Panc1 (cell line): ENCODE data around the gene SOX18. TPM values are rescaled to one million over a fixed set of nuclear protein-coding genes. Genes with fewer than 3 reads are reported as not detected.

Experiments used
- ATAC-seq: fragments of 200-7000 bp; cut with Tn5 transposase; 2 replicates; pipeline ENCODE4 v1.9.1; 2020; ENCODE audit warnings: mild to moderate bottlenecking, moderate library complexity
- BruUV-seq: library from RNA; stranded (reverse); fragments of 400-500 nt; replicated peaks from 2 replicates; lab custom pipeline; 2021; lab: Mats Ljungman, UMichigan
- CTCF ChIA-PET: fragments of 300-600 bp; sonication (Branson Sonifier 250); formaldehyde crosslinking; loops from one replicate; lab custom pipeline; 2022; ENCODE audit warnings: antibody characterized with exemption; lab: Charles Lee
- POLR2A ChIA-PET: fragments of 300-600 bp; sonication (Branson Sonifier 250); formaldehyde crosslinking; loops from one replicate; lab custom pipeline; 2022; ENCODE audit warnings: antibody characterized with exemption; lab: Charles Lee
- DNase-seq: peaks from one replicate; pipeline ENCODE4 v3.0.0-alpha.2; 2010; ENCODE audit warnings: low read depth, low spot score
- H3K27ac ChIP-seq: 2 replicates; pipeline ENCODE4 v1.5.1; 2011; ENCODE audit warnings: mild to moderate bottlenecking, low read length, inconsistent platforms
- H3K27me3 ChIP-seq: fragments of 200-500 bp; sonication (Bioruptor generic); 2 replicates; pipeline ENCODE4 v1.6.0; 2014; ENCODE audit warnings: low read length, inconsistent platforms; ENCODE audit not compliant: control insufficient read depth, insufficient read depth
- H3K36me3 ChIP-seq: fragments of 200-500 bp; sonication (Bioruptor generic); 2 replicates; pipeline ENCODE4 v1.5.1; 2014; ENCODE audit warnings: inconsistent platforms, mild to moderate bottlenecking, low read length, moderate library complexity; ENCODE audit not compliant: control insufficient read depth, insufficient read depth
- H3K4me1 ChIP-seq: 2 replicates; pipeline ENCODE4 v1.5.1; 2011; ENCODE audit warnings: inconsistent platforms, mild to moderate bottlenecking, low read length, moderate library complexity; ENCODE audit not compliant: control insufficient read depth, insufficient read depth
- H3K4me3 ChIP-seq, 2 experiments: 2 replicates each; pipeline ENCODE4 v1.5.1; 2011 to 2012; ENCODE audit warnings: low read depth in 2 of 2, low read length in 2 of 2, mild to moderate bottlenecking in 2 of 2, inconsistent platforms in 1 of 2, moderate library complexity in 1 of 2
- H3K9me3 ChIP-seq: fragments of 200-500 bp; sonication (Bioruptor generic); 2 replicates; pipeline ENCODE4 v1.5.1; 2014; ENCODE audit warnings: low read depth, mild to moderate bottlenecking, inconsistent platforms, low read length, moderate library complexity; ENCODE audit not compliant: control insufficient read depth, insufficient read depth
- CTCF ChIP-seq: fragments of 450-650 bp; IDR thresholded peaks from 2 replicates; pipeline ENCODE4 v1.5.1; 2017; ENCODE audit warnings: mild to moderate bottlenecking
- POLR2AphosphoS5 ChIP-seq: IDR thresholded peaks from 2 replicates; pipeline ENCODE4 v1.6.1; 2012; ENCODE audit warnings: mild to moderate bottlenecking, low read depth, low read length, moderate library complexity
- SIN3A ChIP-seq: IDR thresholded peaks from 2 replicates; pipeline ENCODE4 v1.6.1; 2012; ENCODE audit warnings: low read depth, mild to moderate bottlenecking, low read length, moderate library complexity, borderline replicate concordance; ENCODE audit not compliant: insufficient read depth
- TCF7L2 ChIP-seq: IDR thresholded peaks from 2 replicates; pipeline ENCODE4 v1.6.1; 2011; ENCODE audit warnings: mild to moderate bottlenecking, low read depth, low read length, inconsistent platforms
- in situ Hi-C: cut with HindIII; loops from 2 replicates; pipeline ENCODE4 v1.10.0; 2016; ENCODE audit warnings: low sequenced_read_pairs, low pct_unique_long_range_greater_than_20kb
- intact Hi-C: fragments of 100-400 bp; cut with micrococcal nuclease; formaldehyde crosslinking; loops from one replicate; pipeline ENCODE4 v1.10.0; 2022; ENCODE audit not compliant: unreplicated experiment
- total RNA-seq: library from RNA; stranded (reverse); gene quantifications from one replicate; pipeline ENCODE4 v1.2.1, GENCODE V29; 2021; ENCODE audit not compliant: unreplicated experiment
- TF ChIP-seq, protein P1 (sequence below), 2 experiments: IDR thresholded peaks; 2 replicates each; pipeline ENCODE4 v1.6.1; 2011 to 2012; ENCODE audit warnings: low read depth in 2 of 2, control low read depth in 1 of 2, low read length in 1 of 2, mild to moderate bottlenecking in 1 of 2, moderate library complexity in 1 of 2; ENCODE audit not compliant: insufficient read depth in 1 of 2

Gene SOX18
- total RNA-seq, 1 experiment from 2014 or later, result 18.7 TPM

GRCh38 chr20:64025826-64026412 lies 23.5 kb downstream of the SOX18 start:
- DNase-seq, result no peak
- no peak overlapping the region for H3K4me3 ChIP-seq
- no peaks in the 10 kb centered on the region for H3K9me3 ChIP-seq
- ATAC-seq, result no peak
- BruUV-seq, result no TSS peak
- H3K27me3 ChIP-seq, result no peaks in the 10 kb centered on the region
- in situ Hi-C loops (no loop called here), intact Hi-C loops (no loop called here)
- TF ChIP-seq SIN3A (no peak), POLR2AphosphoS5 (no peak), TCF7L2 (no peak), CTCF (no peak)
- TF ChIP-seq, protein P1, sequence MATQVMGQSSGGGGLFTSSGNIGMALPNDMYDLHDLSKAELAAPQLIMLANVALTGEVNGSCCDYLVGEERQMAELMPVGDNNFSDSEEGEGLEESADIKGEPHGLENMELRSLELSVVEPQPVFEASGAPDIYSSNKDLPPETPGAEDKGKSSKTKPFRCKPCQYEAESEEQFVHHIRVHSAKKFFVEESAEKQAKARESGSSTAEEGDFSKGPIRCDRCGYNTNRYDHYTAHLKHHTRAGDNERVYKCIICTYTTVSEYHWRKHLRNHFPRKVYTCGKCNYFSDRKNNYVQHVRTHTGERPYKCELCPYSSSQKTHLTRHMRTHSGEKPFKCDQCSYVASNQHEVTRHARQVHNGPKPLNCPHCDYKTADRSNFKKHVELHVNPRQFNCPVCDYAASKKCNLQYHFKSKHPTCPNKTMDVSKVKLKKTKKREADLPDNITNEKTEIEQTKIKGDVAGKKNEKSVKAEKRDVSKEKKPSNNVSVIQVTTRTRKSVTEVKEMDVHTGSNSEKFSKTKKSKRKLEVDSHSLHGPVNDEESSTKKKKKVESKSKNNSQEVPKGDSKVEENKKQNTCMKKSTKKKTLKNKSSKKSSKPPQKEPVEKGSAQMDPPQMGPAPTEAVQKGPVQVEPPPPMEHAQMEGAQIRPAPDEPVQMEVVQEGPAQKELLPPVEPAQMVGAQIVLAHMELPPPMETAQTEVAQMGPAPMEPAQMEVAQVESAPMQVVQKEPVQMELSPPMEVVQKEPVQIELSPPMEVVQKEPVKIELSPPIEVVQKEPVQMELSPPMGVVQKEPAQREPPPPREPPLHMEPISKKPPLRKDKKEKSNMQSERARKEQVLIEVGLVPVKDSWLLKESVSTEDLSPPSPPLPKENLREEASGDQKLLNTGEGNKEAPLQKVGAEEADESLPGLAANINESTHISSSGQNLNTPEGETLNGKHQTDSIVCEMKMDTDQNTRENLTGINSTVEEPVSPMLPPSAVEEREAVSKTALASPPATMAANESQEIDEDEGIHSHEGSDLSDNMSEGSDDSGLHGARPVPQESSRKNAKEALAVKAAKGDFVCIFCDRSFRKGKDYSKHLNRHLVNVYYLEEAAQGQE (IDR thresholded peaks at IDR 0.05; ENCODE audit: insufficient read depth in 1 of 2, low read depth in 2 of 2, low read length in 1 of 2), result no peak
- ChIA-PET CTCF (no interaction called here), POLR2A (no interaction called here)
- H3K27ac ChIP-seq, result no peak overlapping the region
- peaks cover 14% of the 10 kb centered on the region for H3K36me3 ChIP-seq
- no peaks in the 10 kb centered on the region for H3K4me1 ChIP-seq

- DNase-seq (no peak), ATAC-seq (no peak)
- Histone ChIP-seq H3K4me1 (no peaks in the 10 kb centered on the region), H3K9me3 (no peaks in the 10 kb centered on the region), H3K4me3 (no peak overlapping the region), H3K27ac (no peak overlapping the region), H3K36me3 (peaks cover 14% of the 10 kb centered on the region), H3K27me3 (no peaks in the 10 kb centered on the region)
- no TSS peak for BruUV-seq
- intact Hi-C loops, result no loop called here
- CTCF ChIA-PET, result no interaction called here
- TF ChIP-seq SIN3A (no peak), TCF7L2 (no peak)
- TF ChIP-seq, protein P1 (IDR thresholded peaks at IDR 0.05; ENCODE audit: insufficient read depth in 1 of 2, low read depth in 2 of 2, low read length in 1 of 2), result no peak
- in situ Hi-C loops, result no loop called here
- POLR2A ChIA-PET, result no interaction called here
Observed at GRCh38 chr20:64025101-64025825, 24.2 kb downstream of the SOX18 start.
